IMR-90 (cell line): ENCODE measurements around the gene PTPRQ. TPM values are rescaled to one million over a fixed set of nuclear protein-coding genes. Genes with fewer than 3 reads are reported as not detected.

Source experiments
- ATAC-seq: fragments of 200-7000 bp; cut with Tn5 transposase; 2 replicates; pipeline ENCODE4 v1.9.1; 2020; ENCODE audit warnings: low read depth, mild to moderate bottlenecking, moderate library complexity
- BruUV-seq: library from RNA; stranded (reverse); fragments of 400-500 nt; replicated peaks from 2 replicates; lab custom pipeline; 2021; lab: Mats Ljungman, UMichigan
- CTCF ChIA-PET: fragments of 300-600 bp; formaldehyde crosslinking; extraction: SDS; loops from one replicate; lab custom pipeline; 2021; ENCODE audit warnings: antibody characterized with exemption; lab: Yijun Ruan, JAX
- POLR2A ChIA-PET: fragments of 300-600 bp; sonication (Branson Sonifier 250); formaldehyde crosslinking; loops from one replicate; lab custom pipeline; 2022; ENCODE audit warnings: antibody characterized with exemption; ENCODE audit not compliant: unreplicated experiment; lab: Charles Lee
- DNase-seq: peaks from one replicate; pipeline ENCODE4 v3.0.0; 2013
- H2AFZ ChIP-seq: replicated peaks from 2 replicates; pipeline ENCODE3; 2013; ENCODE audit warnings: low read length, mild to moderate bottlenecking; ENCODE audit not compliant: poor library complexity
- H2AK5ac ChIP-seq: 2 replicates; pipeline ENCODE4 v1.6.1; 2013; ENCODE audit warnings: low read depth, low read length, inconsistent platforms
- H2AK9ac ChIP-seq: replicated peaks from 2 replicates; pipeline ENCODE3; 2013; ENCODE audit warnings: mild to moderate bottlenecking, low read depth, low read length, moderate library complexity; ENCODE audit not compliant: poor library complexity
- H2BK120ac ChIP-seq: 2 replicates; pipeline ENCODE4 v1.6.1; 2013; ENCODE audit warnings: low read depth, low read length, inconsistent platforms
- H2BK15ac ChIP-seq: 3 replicates; pipeline ENCODE4 v1.6.1; 2013; ENCODE audit warnings: low read depth, low read length, inconsistent platforms
- H2BK20ac ChIP-seq: 2 replicates; pipeline ENCODE4 v1.6.1; 2013; ENCODE audit warnings: low read depth, mild to moderate bottlenecking, inconsistent platforms, low read length, moderate library complexity
- H2BK5ac ChIP-seq: 2 replicates; pipeline ENCODE4 v1.6.1; 2013; ENCODE audit warnings: mild to moderate bottlenecking, low read depth, low read length, inconsistent platforms; ENCODE audit not compliant: poor library complexity, severe bottlenecking
- H3K14ac ChIP-seq: replicated peaks from 2 replicates; pipeline ENCODE4 v1.6.1; 2013; ENCODE audit warnings: low read depth, low read length, inconsistent platforms
- H3K18ac ChIP-seq: 2 replicates; pipeline ENCODE4 v1.6.1; 2013; ENCODE audit warnings: low read depth, low read length, control low read depth
- H3K23ac ChIP-seq: 2 replicates; pipeline ENCODE4 v1.6.1; 2013; ENCODE audit warnings: low read depth, low read length, inconsistent platforms
- H3K27ac ChIP-seq: 2 replicates; pipeline ENCODE4 v1.5.1; 2013; ENCODE audit warnings: mild to moderate bottlenecking, control low read depth, low read length; ENCODE audit not compliant: insufficient read depth
- H3K27me3 ChIP-seq: 2 replicates; pipeline ENCODE4 v1.6.1; 2013; ENCODE audit warnings: low read length; ENCODE audit not compliant: control insufficient read depth, insufficient read depth
- H3K36me3 ChIP-seq: 2 replicates; pipeline ENCODE4 v1.6.1; 2013; ENCODE audit warnings: low read length, mixed read lengths; ENCODE audit not compliant: control insufficient read depth, insufficient read depth
- H3K4ac ChIP-seq: 2 replicates; pipeline ENCODE4 v1.6.1; 2013; ENCODE audit warnings: low read depth, low read length, inconsistent platforms
- H3K4me1 ChIP-seq: 2 replicates; pipeline ENCODE4 v1.6.1; 2013; ENCODE audit warnings: low read length, mixed read lengths; ENCODE audit not compliant: control insufficient read depth, insufficient read depth
- H3K4me2 ChIP-seq: 2 replicates; pipeline ENCODE4 v1.6.1; 2013; ENCODE audit warnings: low read depth, mild to moderate bottlenecking, control low read depth, low read length, moderate library complexity
- H3K4me3 ChIP-seq: 2 replicates; pipeline ENCODE4 v1.5.1; 2013; ENCODE audit warnings: low read depth, mild to moderate bottlenecking, control low read depth, low read length, moderate library complexity; ENCODE audit not compliant: insufficient read depth
- H3K56ac ChIP-seq: 2 replicates; pipeline ENCODE4 v1.6.1; 2013; ENCODE audit warnings: low read length, inconsistent platforms; ENCODE audit not compliant: insufficient read depth; ENCODE audit errors: extremely low read depth
- H3K79me1 ChIP-seq, 2 experiments: 2 replicates each; pipeline ENCODE4 v1.6.1; 2013; ENCODE audit warnings: low read length in 2 of 2, inconsistent platforms in 1 of 2, low read depth in 1 of 2
- H3K9ac ChIP-seq: 2 replicates; pipeline ENCODE4 v1.6.1; 2013; ENCODE audit warnings: low read depth, low read length, control low read depth
- H3K9me1 ChIP-seq: 2 replicates; pipeline ENCODE4 v1.6.1; 2013; ENCODE audit warnings: low read length, inconsistent platforms; ENCODE audit not compliant: insufficient read depth
- H3K9me3 ChIP-seq: 2 replicates; pipeline ENCODE4 v1.6.1; 2013; ENCODE audit warnings: low read length; ENCODE audit not compliant: control insufficient read depth, insufficient read depth
- H4K20me1 ChIP-seq: 2 replicates; pipeline ENCODE4 v1.6.1; 2013; ENCODE audit warnings: low read length, inconsistent platforms; ENCODE audit not compliant: insufficient read depth
- H4K5ac ChIP-seq: 2 replicates; pipeline ENCODE4 v1.6.1; 2013; ENCODE audit warnings: mild to moderate bottlenecking, low read depth, low read length, control low read depth
- H4K8ac ChIP-seq, 2 experiments: 2 replicates each; pipeline ENCODE4 v1.6.1; 2013; ENCODE audit warnings: low read depth in 2 of 2, low read length in 2 of 2, control low read depth in 1 of 2, inconsistent platforms in 1 of 2
- H4K91ac ChIP-seq: 2 replicates; pipeline ENCODE4 v1.6.1; 2013; ENCODE audit warnings: low read depth, low read length, inconsistent platforms; ENCODE audit not compliant: insufficient read depth
- BHLHE40 ChIP-seq: fragments of 150-350 bp; IDR thresholded peaks from 2 replicates; pipeline ENCODE4 v1.6.1; 2016; ENCODE audit warnings: mild to moderate bottlenecking, low read depth, low read length
- CEBPB ChIP-seq: IDR thresholded peaks from 2 replicates; pipeline ENCODE4 v1.6.1; 2012; ENCODE audit warnings: low read depth, low read length, improper control_type of control experiment
- CHD1 ChIP-seq: IDR thresholded peaks from 2 replicates; pipeline ENCODE4 v1.6.1; 2012; ENCODE audit warnings: low read depth, low read length, improper control_type of control experiment
- CTCF ChIP-seq: conservative IDR thresholded peaks from 2 replicates; pipeline ENCODE4 v1.5.1; 2012; ENCODE audit warnings: mild to moderate bottlenecking, low read depth, low read length, improper control_type of control experiment
- FOS ChIP-seq: fragments of 150-350 bp; IDR thresholded peaks from 2 replicates; pipeline ENCODE4 v1.6.1; 2016; ENCODE audit warnings: low read depth, low read length
- MAFK ChIP-seq: IDR thresholded peaks from 2 replicates; pipeline ENCODE4 v1.6.1; 2012; ENCODE audit warnings: low read depth, low read length, improper control_type of control experiment
- MAZ ChIP-seq: IDR thresholded peaks from 2 replicates; pipeline ENCODE4 v1.6.1; 2012; ENCODE audit warnings: low read depth, mild to moderate bottlenecking, low read length, improper control_type of control experiment, moderate library complexity, borderline replicate concordance
- MXI1 ChIP-seq: IDR thresholded peaks from 2 replicates; pipeline ENCODE4 v1.6.1; 2012; ENCODE audit warnings: low read depth, mild to moderate bottlenecking, low read length, moderate library complexity, borderline replicate concordance
- NFE2L2 ChIP-seq: fragments of 150-350 bp; IDR thresholded peaks from 2 replicates; pipeline ENCODE4 v1.6.1; 2016; ENCODE audit warnings: low read depth, mild to moderate bottlenecking, low read length
- POLR2A ChIP-seq: IDR thresholded peaks from 2 replicates; pipeline ENCODE4 v1.6.1; 2012; ENCODE audit warnings: mild to moderate bottlenecking, low read depth, low read length
- RAD21 ChIP-seq: IDR thresholded peaks from 2 replicates; pipeline ENCODE4 v1.6.1; 2012; ENCODE audit warnings: low read length, improper control_type of control experiment
- RCOR1 ChIP-seq: IDR thresholded peaks from 2 replicates; pipeline ENCODE4 v1.6.1; 2012; ENCODE audit warnings: mild to moderate bottlenecking, low read length, improper control_type of control experiment; ENCODE audit not compliant: insufficient replicate concordance
- RFX5 ChIP-seq: IDR thresholded peaks from 2 replicates; pipeline ENCODE4 v1.8.0; 2012; ENCODE audit warnings: low read depth, mild to moderate bottlenecking, low read length, moderate library complexity
- SMC3 ChIP-seq: fragments of 150-350 bp; IDR thresholded peaks from 2 replicates; pipeline ENCODE4 v1.6.1; 2016; ENCODE audit warnings: low read depth, mild to moderate bottlenecking, antibody characterized with exemption, low read length, moderate library complexity
- USF2 ChIP-seq: fragments of 150-350 bp; IDR thresholded peaks from 2 replicates; pipeline ENCODE4 v1.6.1; 2017; ENCODE audit warnings: mild to moderate bottlenecking, antibody characterized with exemption, low read length, low read depth
- WGBS, 2 experiments: methylation state at CpG; one replicate each; pipeline versions ENCODE4 v1.1.5 to v1.1.7; 2013; ENCODE audit warnings: missing lambda C conversion rate in 2 of 2; ENCODE audit not compliant: insufficient read length in 1 of 2; ENCODE audit errors: extremely low coverage in 2 of 2; 5-methylcytosine and 5-hydroxymethylcytosine counted together
- dilution Hi-C: fragments of 300-500 bp; cut with HindIII; formaldehyde crosslinking; loops from one replicate; pipeline ENCODE4 v1.14.3; 2018; ENCODE audit warnings: low sequenced_read_pairs; ENCODE audit not compliant: unreplicated experiment
- in situ Hi-C: fragments of 300-500 bp; cut with MboI; formaldehyde crosslinking; loops from 3 replicates; pipeline ENCODE4 v1.14.3; 2019; ENCODE audit warnings: low sequenced_read_pairs, inconsistent platforms, mixed read lengths
- intact Hi-C: fragments of 100-400 bp; cut with micrococcal nuclease; formaldehyde crosslinking; loops from 2 replicates; pipeline ENCODE4 v1.10.0; 2022
- polyA plus RNA-seq, 3 experiments: library from polyadenylated mRNA; depleted of rRNA; stranded (reverse); fragments of >200 nt; gene quantifications; 2 replicates each; pipeline ENCODE4 v1.2.3, GENCODE V29; 2012; ENCODE audit warnings: low replicate concordance in 1 of 3
- total RNA-seq: library from RNA; depleted of rRNA; stranded (reverse); fragments of >200 nt; gene quantifications from 2 replicates; pipeline ENCODE4 v1.2.3, GENCODE V29; 2012
- TF ChIP-seq, protein P1 (sequence below): fragments of 150-350 bp; IDR thresholded peaks from 2 replicates; pipeline ENCODE4 v1.6.1; 2016; ENCODE audit warnings: low read depth, mild to moderate bottlenecking, low read length, moderate library complexity, borderline replicate concordance

Gene PTPRQ
- total and polyA plus RNA-seq, 2 of the 4 experiments (the other 2 are of a cell fraction) = 0.96 to 1.4 TPM

DNA sequence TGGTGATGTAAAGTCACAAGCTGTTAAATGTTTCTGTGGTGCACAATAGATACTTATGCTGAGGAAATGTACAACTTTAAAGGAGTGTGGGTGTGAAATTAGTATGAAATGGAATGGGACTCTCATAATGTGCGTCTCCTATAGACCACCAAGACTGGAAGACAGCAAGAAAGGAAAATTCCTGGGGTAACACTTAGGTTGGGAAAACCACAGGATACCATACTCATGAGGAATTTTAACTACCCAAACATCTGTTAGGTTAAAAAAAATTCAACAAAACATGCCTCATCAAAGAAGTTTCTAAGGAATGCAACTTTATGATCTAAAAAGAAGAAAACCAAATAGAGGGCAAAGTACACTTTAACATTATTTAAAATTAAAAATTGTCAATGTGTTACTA lies 149.7 kb downstream of the PTPRQ start:
- TF ChIP-seq POLR2A (no peak), MXI1 (no peak), NFE2L2 (no peak), CHD1 (no peak), CEBPB (no peak), CTCF (no peak), SMC3 (no peak), RCOR1 (no peak), BHLHE40 (no peak), FOS (no peak), MAZ (no peak), RAD21 (no peak), RFX5 (no peak), MAFK (no peak), USF2 (no peak)
- TF ChIP-seq, protein P1, sequence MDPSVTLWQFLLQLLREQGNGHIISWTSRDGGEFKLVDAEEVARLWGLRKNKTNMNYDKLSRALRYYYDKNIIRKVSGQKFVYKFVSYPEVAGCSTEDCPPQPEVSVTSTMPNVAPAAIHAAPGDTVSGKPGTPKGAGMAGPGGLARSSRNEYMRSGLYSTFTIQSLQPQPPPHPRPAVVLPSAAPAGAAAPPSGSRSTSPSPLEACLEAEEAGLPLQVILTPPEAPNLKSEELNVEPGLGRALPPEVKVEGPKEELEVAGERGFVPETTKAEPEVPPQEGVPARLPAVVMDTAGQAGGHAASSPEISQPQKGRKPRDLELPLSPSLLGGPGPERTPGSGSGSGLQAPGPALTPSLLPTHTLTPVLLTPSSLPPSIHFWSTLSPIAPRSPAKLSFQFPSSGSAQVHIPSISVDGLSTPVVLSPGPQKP = no peak
- peak overlapping the region; percentile 64; the same call in 1 of the 2 replicates for H3K56ac ChIP-seq
- H4K91ac ChIP-seq = peak overlapping the region; percentile 67
- H3K27me3 ChIP-seq = no peaks in the 10 kb centered on the region
- H4K20me1 ChIP-seq = no peaks in the 10 kb centered on the region
- H2AK9ac ChIP-seq = no peak overlapping the region
- BruUV-seq = no TSS peak
- H2BK15ac ChIP-seq = no peak overlapping the region
- peak overlapping the region; percentile 38; the same call in 1 of the 2 replicates for H2AK5ac ChIP-seq
- peak; percentile 91 for DNase-seq
- intact Hi-C loops (loop anchor here (5.0 kb wide), 1 partner anchor 41 kb away; no protein-coding TSS in a partner anchor), in situ Hi-C loops (no loop called here), dilution Hi-C loops (no loop called here)
- no peak overlapping the region for H3K4me3 ChIP-seq
- ChIA-PET CTCF (no interaction called here), POLR2A (no interaction called here)
- no peak overlapping the region for H2AFZ ChIP-seq
- no peaks in the 10 kb centered on the region for H3K9me1 ChIP-seq
- peaks cover 13% of the 10 kb centered on the region; the same call in 1 of the 2 replicates for H3K4me1 ChIP-seq
- peak overlapping the region; percentile 39; the same call in 1 of the 2 replicates for H3K4me2 ChIP-seq
- peak overlapping the region; percentile 66; the same call in 1 of the 2 replicates for H3K14ac ChIP-seq
- peak overlapping the region; percentile 39; the same call in 1 of the 2 replicates for H3K23ac ChIP-seq
- peak overlapping the region; percentile 99 for H2BK5ac ChIP-seq
- no peaks in the 10 kb centered on the region for H3K79me1 ChIP-seq
- WGBS, 2 experiments = no CpG with 5 or more reads among the region's 1 CpG
- peak overlapping the region in 1 of 2 experiments; percentile 96; a peak in 2 of 4 replicates for H4K8ac ChIP-seq
- ATAC-seq = peak; percentile 73
- H3K18ac ChIP-seq = peak overlapping the region; percentile 94; the same call in 1 of the 2 replicates
- peak overlapping the region; percentile 99 for H2BK120ac ChIP-seq
- H4K5ac ChIP-seq = peak overlapping the region; percentile 86; the same call in 1 of the 2 replicates
- no peak overlapping the region for H3K9ac ChIP-seq
- no peaks in the 10 kb centered on the region for H3K9me3 ChIP-seq
- peak overlapping the region; percentile 82; the same call in 1 of the 2 replicates for H3K4ac ChIP-seq
- no peaks in the 10 kb centered on the region for H3K36me3 ChIP-seq
- H3K27ac ChIP-seq = peak overlapping the region; percentile 63; the same call in 1 of the 2 replicates
- peak overlapping the region; percentile 99 for H2BK20ac ChIP-seq
